HL-60 (cell line): ENCODE data around the gene PPM1M.

ENCODE experiments used
- DNase-seq, 2 experiments: peaks; one replicate each; pipeline ENCODE4 v3.0.0-alpha.2; 2010 to 2020; ENCODE audit warnings: low read depth in 1 of 2, low spot score in 1 of 2
- H3K27ac ChIP-seq: fragments of 250-450 bp; sonication (Bioruptor Pico); replicated peaks from 2 replicates; pipeline ENCODE4 v1.5.1; 2020; ENCODE audit warnings: mild to moderate bottlenecking, moderate library complexity
- H3K27me3 ChIP-seq: fragments of 250-450 bp; sonication (Bioruptor Pico); 2 replicates; pipeline ENCODE4 v1.5.1; 2021; ENCODE audit warnings: mild to moderate bottlenecking, moderate library complexity; ENCODE audit not compliant: insufficient read depth, poor library complexity, severe bottlenecking
- H3K4me3 ChIP-seq: replicated peaks from 2 replicates; pipeline ENCODE4 v1.5.1; 2011; ENCODE audit warnings: mild to moderate bottlenecking, control low read depth, low read length; ENCODE audit not compliant: insufficient read depth
- GABPA ChIP-seq: IDR thresholded peaks from 2 replicates; pipeline ENCODE4 v1.6.1; 2012; ENCODE audit warnings: low read depth
- POLR2AphosphoS5 ChIP-seq: IDR thresholded peaks from 2 replicates; pipeline ENCODE4 v1.6.1; 2012; ENCODE audit warnings: low read depth
- REST ChIP-seq: IDR thresholded peaks from 2 replicates; pipeline ENCODE4 v1.6.1; 2012; ENCODE audit warnings: low read depth; ENCODE audit not compliant: insufficient replicate concordance
- SPI1 ChIP-seq: IDR thresholded peaks from 2 replicates; pipeline ENCODE4 v1.6.1; 2012; ENCODE audit warnings: low read depth, mild to moderate bottlenecking, borderline replicate concordance
- TF ChIP-seq, protein P1 (sequence below): IDR thresholded peaks from one replicate; pipeline ENCODE4 v1.5.1; 2011; ENCODE audit warnings: low read length, control low read depth, inconsistent platforms; ENCODE audit not compliant: insufficient read depth

The PPM1M gene

DNA sequence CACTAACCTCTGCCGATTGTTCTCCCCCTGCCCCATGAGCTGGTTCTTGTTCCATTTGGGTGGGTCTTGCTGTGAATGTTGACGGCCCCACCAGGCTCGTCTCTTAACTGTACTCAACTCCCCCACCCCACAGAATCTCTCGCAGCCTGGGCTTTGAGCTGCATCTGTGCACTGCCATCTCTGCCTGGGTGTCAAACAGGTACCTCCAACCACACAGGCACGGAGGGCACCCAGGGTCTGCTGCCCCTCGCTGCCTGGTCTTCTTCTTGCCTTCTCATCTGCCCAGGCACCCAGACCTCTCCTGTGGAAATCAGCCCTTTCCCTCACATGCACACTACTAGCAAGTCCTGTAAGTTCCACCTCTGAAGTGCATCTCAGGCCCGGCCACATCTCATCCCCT lies 30.2 kb upstream of the PPM1M start:
- DNase-seq = no peak
- TF ChIP-seq GABPA = no peak
- TF ChIP-seq, protein P1, sequence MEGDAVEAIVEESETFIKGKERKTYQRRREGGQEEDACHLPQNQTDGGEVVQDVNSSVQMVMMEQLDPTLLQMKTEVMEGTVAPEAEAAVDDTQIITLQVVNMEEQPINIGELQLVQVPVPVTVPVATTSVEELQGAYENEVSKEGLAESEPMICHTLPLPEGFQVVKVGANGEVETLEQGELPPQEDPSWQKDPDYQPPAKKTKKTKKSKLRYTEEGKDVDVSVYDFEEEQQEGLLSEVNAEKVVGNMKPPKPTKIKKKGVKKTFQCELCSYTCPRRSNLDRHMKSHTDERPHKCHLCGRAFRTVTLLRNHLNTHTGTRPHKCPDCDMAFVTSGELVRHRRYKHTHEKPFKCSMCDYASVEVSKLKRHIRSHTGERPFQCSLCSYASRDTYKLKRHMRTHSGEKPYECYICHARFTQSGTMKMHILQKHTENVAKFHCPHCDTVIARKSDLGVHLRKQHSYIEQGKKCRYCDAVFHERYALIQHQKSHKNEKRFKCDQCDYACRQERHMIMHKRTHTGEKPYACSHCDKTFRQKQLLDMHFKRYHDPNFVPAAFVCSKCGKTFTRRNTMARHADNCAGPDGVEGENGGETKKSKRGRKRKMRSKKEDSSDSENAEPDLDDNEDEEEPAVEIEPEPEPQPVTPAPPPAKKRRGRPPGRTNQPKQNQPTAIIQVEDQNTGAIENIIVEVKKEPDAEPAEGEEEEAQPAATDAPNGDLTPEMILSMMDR = no peak
- TF ChIP-seq POLR2AphosphoS5 = peak; percentile 55; the same call in 1 of the 2 replicates
- Histone ChIP-seq H3K27me3 (no peaks in the 10 kb centered on the region), H3K27ac (no peak overlapping the region), H3K4me3 (no peak overlapping the region)

DNA sequence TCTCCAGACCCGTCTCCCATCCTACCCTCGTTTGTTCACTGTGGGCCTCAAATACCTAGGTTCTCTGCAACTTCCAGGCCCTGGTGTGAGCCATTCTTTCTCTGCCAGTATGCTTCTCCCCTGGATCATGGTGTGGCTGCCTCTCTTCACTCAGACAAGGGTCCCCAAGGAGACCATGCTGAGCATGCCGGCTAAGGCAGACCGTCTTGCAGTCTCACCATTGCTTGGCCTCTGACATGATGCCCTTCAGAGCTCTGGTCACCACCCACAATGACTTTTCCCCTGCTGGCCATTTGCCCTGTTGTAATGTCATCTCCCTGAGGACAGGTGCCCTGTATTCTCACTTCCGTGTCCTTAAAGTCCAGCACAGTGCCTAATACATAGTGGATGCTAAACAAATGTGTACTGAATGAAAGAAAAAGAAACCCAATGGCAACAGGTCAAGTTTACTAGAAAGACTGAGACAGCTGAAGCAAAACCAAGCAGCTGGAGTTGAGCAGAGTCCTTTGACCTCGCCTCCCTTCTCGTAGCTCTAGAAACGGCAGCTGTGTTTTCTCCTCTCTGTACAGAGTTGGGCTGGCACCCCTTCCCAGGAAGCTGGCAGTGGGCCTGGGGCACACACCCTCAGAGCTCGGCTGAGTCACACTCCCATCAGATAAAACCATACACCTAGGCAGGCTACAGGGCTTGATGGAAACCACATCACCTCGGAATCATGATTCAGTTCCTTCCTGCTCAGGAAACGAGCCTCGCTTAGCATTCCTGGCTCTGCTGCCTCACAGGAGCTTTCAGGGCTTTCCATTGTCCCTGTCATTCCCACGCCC lies 28.8 kb upstream of the PPM1M start:
- TF ChIP-seq, protein P1 = no peak
- 0 out of 2 replicates have a peak, but pooled peaks have one; percentile 28 for TF ChIP-seq POLR2AphosphoS5
- no peak overlapping the region for H3K4me3 ChIP-seq
- 0 out of 2 replicates have a peak overlapping the region, but pooled peaks have one; percentile 3 for H3K27ac ChIP-seq
- DNase-seq = no peak
- H3K27me3 ChIP-seq = no peaks in the 10 kb centered on the region

- no peak overlapping the region for H3K27ac ChIP-seq
These were observed 28.2 kb upstream of the PPM1M start for GRCh38 chr3:52217409-52217805.

More at GRCh38 chr3:52217409-52217805, 28.2 kb upstream of the PPM1M start:
- no peak for DNase-seq
- Histone ChIP-seq H3K27me3 (no peaks in the 10 kb centered on the region), H3K4me3 (no peak overlapping the region)
- TF ChIP-seq POLR2AphosphoS5 (no peak), REST (no peak), SPI1 (no peak), GABPA (no peak)
- TF ChIP-seq, protein P1 = no peak
